Cardiac septum (tissue), 1 donor: ENCODE measurements around the gene TOPBP1. TPM values are rescaled to one million over a fixed set of nuclear protein-coding genes. Genes with fewer than 3 reads are reported as not detected.
"Not testable (repeated sequence)": the region's sequence is repeated elsewhere in the genome, so short reads cannot be mapped to it uniquely, and the experiment has no call there.

ENCODE experiments used
- DNase-seq: peaks from one replicate; pipeline ENCODE4 v3.0.0-alpha.2; 2020; ENCODE audit warnings: low spot score
- intact Hi-C: fragments of 100-400 bp; cut with DNase I; formaldehyde crosslinking; loops from one replicate; pipeline ENCODE4 v1.14.0; 2022
- long read RNA-seq: library from polyadenylated mRNA; unstranded; transcript quantifications from one replicate; pipeline ENCODE4 v2.0.0, GENCODE V29; 2021
- total RNA-seq: library from RNA; stranded (reverse); fragmentation: NEBNext Ultra II Directional; extraction: Animal tissue kit (Norgen Biotek cat#: 25700); gene quantifications from one replicate; pipeline ENCODE4 v1.2.1, GENCODE V29; 2021
- donor health status: DM: no; HTN: no; CAD: no.

The TOPBP1 gene
- 11.0 TPM for total RNA-seq
- long read RNA-seq, full-length matches to known transcripts: 5 of 8 reads
- long read RNA-seq, partial matches to known transcripts: 1 of 8 reads
- long read RNA-seq, other reads (novel, unspliced or antisense): 2 of 8 reads

GRCh38 chr3:133661454-133662277 lies at the start of gene TOPBP1:
TSS of gene TOPBP1 (minus strand) at chr3:133661941. CDS start at chr3:133661127, 814 bp downstream.
- intact Hi-C loops: loop anchor here (5.0 to 10.0 kb wide), 4 partner anchors 89 to 263 kb away; partner anchors contain the start of genes CDV3, RAB6B and SRPRB
- DNase-seq: peak; percentile 94

- intact Hi-C loops: no loop called here
- no peak for DNase-seq
These were observed 49.3 kb upstream of the TOPBP1 start for GRCh38 chr3:133711013-133711412.

- DNase-seq: no peak
- intact Hi-C loops: no loop called here
These were observed 47.5 kb upstream of the TOPBP1 start for GRCh38 chr3:133709139-133709750.

GRCh38 chr3:133706033-133706432 lies 44.3 kb upstream of the TOPBP1 start:
- intact Hi-C loops: no loop called here
- no peak for DNase-seq

- intact Hi-C loops: no loop called here
- no peak for DNase-seq
These were observed 42.2 kb upstream of the TOPBP1 start for GRCh38 chr3:133703915-133704314.

- DNase-seq: no peak
- intact Hi-C loops: no loop called here
These were observed 40.0 kb upstream of the TOPBP1 start for GRCh38 chr3:133701435-133702358.

GRCh38 chr3:133700351-133700750 lies 38.6 kb upstream of the TOPBP1 start:
- intact Hi-C loops: no loop called here
- DNase-seq: no peak

GRCh38 chr3:133699903-133700302 lies 38.2 kb upstream of the TOPBP1 start:
- DNase-seq: no peak
- intact Hi-C loops: no loop called here

- no peak for DNase-seq
- intact Hi-C loops: no loop called here
These were observed 37.7 kb upstream of the TOPBP1 start for GRCh38 chr3:133699467-133699866.

GRCh38 chr3:133697960-133698359 lies 36.2 kb upstream of the TOPBP1 start:
- intact Hi-C loops: no loop called here
- DNase-seq: no peak

GRCh38 chr3:133695560-133696171 lies 33.9 kb upstream of the TOPBP1 start:
- DNase-seq: no peak
- intact Hi-C loops: no loop called here

GRCh38 chr3:133694288-133695268 lies 32.8 kb upstream of the TOPBP1 start:
- no peak for DNase-seq
- intact Hi-C loops: no loop called here

GRCh38 chr3:133693821-133694220 lies 32.1 kb upstream of the TOPBP1 start:
- intact Hi-C loops: no loop called here
- DNase-seq: no peak

- no peak for DNase-seq
- intact Hi-C loops: no loop called here
These were observed 31.0 kb upstream of the TOPBP1 start for GRCh38 chr3:133692759-133693158.

- DNase-seq: no peak
- intact Hi-C loops: no loop called here
These were observed 29.7 kb upstream of the TOPBP1 start for GRCh38 chr3:133691273-133692107.

GRCh38 chr3:133677993-133678392 lies 16.3 kb upstream of the TOPBP1 start:
- DNase-seq, intact Hi-C loops: not testable (repeated sequence)

- intact Hi-C loops: no loop called here
- DNase-seq: no peak
These were observed 14.8 kb upstream of the TOPBP1 start for GRCh38 chr3:133676336-133677118.
